Medulla oblongata (tissue), 1 donor: ENCODE data around the gene C1orf159.
A peak's percentile ranks its signal among the peaks of the same experiment; 100 is the strongest.
"Not testable (repeated sequence)": the region's sequence is repeated elsewhere in the genome, so short reads cannot be mapped to it uniquely, and the experiment has no call there.

Experiments
- DNase-seq: peaks from one replicate; pipeline ENCODE4 v3.0.0-alpha.2; 2015; ENCODE audit errors: extremely low spot score

C1orf159 gene

DNA sequence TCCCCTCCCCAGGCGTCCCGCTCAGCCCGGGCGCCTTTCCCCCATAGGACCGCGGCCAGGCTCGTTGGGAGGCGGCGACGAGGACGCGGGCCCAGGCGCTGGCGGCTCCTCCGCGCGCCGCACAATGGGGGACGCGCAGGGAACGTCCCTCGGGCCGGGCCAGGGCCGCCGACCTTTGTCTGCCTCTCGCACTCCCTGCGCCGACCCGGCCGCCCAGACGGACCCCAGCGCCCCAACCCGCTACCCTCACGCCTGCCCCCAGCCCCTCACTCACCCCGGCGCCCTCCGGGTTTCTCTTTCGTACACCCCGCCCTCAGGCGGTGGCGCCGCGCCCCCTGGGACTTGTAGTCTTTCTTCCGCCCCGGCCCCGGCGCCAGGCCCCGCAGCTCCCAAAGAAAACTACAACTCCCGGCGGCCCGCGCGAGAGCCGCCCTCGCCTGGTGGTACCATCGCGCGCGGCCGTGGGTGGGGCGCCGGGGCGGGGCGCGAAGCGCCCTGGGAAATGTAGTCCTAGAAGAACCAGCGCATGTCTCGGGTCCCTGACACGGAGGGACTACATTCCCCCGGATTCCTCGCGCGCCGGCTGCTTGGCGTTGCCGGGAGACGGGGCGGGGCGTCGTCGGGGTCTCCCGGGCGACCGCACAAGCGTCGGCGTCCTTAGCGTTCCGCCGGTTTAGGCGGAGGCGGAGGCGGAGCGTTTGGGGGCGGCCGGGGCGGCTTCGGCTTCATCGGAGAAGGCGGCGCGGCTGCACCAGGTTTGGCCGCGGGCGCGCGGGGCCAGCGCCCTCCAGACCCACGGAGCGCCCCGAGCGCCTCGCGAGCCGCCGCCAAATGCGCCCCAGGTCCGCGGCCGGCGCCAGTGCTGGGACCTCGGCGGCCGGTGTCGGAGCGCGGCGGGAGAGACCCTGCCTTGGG is at the start of gene C1orf159:
TSS of gene C1orf159 (minus strand) at position 304 of the 915 bp plus-strand sequence. CDS start 24,546 bp downstream, outside the sequence.
- DNase-seq: peak; percentile 99

DNA sequence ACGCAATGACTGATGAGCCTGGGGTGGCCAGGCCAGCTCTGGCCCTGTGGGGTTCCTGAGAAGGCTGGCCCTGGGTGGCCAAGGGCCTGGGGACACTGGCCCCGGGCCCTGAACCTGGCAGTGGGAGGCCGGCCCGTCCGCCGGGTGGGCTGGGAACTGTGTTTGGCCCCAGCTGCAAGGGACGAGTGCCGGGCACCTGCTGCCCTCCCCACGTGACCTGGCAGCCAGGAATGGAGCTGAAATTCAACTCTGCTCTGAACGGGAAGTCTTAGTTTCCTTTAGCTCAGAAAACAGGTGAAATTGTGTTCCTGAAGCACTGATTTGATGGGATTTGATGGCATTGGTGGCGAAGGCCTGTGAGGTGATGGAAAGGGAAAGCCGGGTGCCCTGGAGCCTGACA is 49.6 kb upstream of the C1orf159 start:
- DNase-seq: no peak

DNA sequence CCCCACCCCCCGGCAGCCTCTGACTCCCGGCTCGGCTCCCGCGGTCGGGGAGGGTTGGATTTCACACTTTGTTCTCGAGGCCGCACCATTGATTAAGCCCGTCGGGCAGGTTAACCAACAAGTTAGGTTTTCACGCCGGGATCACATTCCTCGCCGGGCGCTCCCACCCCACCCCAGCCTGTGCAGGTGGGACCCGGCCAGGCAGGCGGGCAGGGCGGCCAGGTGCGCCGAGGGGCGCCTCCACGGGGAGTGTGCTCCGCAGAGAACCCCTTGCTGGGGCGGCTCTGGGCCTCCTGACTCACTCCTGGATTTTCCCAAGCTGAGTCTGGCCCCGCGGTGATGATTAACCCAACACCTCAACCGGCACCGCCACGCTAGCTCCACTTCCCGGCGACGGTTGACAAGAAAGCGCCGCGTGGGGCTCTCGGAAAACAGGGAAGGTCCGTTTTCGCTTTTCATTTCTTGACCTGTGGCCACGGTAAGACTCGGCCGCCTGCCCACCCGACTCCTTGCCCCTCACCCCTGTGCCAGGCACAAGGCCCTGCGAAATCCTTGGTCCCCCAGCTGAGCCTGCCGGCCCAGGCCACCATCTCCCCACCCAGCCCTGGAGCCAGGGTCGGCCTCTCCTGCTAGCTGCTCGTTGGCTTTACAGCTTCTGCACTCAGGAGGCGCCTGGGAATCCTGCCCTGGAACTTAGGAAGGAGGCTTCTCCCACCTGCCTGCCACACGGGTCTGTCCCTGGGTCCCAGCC is 49.0 kb upstream of the C1orf159 start:
- DNase-seq: no peak

- DNase-seq: no peak
These were observed 48.4 kb upstream of the C1orf159 start for GRCh38 chr1:1164361-1164700.

- DNase-seq: no peak
These were observed 47.7 kb upstream of the C1orf159 start for GRCh38 chr1:1163538-1164070.

DNA sequence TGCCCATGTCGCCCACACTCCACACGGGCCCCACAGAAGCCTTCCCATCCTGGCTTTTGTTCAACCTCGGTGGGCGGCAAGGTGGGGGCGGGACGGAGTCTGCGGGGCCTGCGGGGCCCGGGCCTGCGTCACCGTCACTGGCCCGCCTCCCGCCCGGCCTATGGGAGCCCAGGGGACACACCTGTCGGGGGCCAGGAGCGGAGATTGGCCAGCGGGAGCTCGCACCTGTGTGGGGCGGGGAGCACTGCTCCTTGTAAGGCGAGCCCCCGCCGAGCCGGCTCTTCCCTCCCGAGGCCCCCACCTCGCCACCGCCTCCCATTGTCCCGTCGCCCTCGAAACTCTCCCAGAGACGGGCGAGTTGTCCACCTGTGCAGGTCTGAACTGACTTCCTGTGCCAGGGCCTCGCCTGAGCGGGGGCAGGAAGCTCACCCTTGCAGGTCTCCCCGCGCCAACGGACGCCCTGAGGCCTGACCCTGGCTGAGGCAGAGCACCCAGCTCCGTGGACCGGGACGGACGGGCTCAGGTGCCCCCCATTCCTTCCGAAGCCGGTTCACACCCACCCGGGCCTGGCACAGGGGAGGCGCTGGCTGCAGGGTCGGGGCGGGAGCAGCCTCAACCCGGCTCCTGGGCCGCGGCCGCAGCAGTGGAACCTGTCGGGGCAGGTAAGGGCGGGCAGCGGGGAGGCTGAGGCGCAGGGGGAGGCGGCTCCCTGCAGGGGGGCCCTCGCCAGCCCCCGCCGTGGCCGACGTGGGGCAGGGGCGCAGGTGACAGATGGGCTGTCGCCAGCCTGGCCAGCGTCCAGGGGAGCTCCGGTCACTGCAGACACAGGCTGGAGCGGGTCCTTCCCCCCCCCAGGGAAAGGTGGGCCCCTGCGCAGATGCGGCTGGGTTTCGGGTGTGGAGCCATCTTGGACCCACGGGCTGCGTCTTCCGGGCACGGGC is 47.0 kb upstream of the C1orf159 start:
- no peak for DNase-seq

GRCh38 chr1:1161683-1162079 is 45.8 kb upstream of the C1orf159 start:
- no peak for DNase-seq

- DNase-seq: no peak
These were observed 45.3 kb upstream of the C1orf159 start for GRCh38 chr1:1161078-1161682.

DNA sequence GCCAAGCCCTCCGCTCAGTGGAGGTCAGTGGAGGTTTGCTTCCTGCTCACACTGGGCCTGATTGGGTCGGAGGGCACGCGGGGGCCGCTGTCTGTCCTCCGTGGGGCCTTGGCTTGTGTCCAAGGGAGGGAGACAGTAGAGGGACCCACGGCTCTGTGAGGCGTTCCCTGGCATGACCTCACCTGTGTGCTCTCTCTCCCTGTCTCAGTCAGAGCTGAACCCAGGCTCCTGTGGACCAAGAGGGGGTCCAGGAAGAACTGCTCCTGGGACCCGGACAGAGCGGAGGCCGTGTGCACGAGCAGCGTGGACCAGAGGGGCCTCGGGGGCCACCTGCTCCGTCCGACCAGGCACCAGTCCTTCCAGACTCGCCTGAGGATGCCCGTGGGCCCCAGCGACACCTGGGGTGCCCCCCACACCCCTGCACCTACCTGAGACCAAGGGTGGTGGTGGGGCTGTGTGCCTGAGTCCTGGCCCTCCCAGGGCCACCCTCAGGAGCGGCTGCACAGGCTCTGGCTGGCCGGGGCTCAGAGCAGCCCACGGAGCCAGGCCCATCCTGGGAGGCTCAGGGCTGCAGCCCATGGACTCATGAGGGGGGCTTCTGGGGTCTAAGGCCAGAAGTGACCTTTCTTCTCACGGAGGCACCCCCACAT is 44.5 kb upstream of the C1orf159 start:
- no peak for DNase-seq

- peak; percentile 82 for DNase-seq
These were observed 42.2 kb upstream of the C1orf159 start for GRCh38 chr1:1157914-1158710.

- peak; percentile 74 for DNase-seq
These were observed 41.6 kb upstream of the C1orf159 start for GRCh38 chr1:1157426-1157913.

- no peak for DNase-seq
These were observed 41.1 kb upstream of the C1orf159 start for GRCh38 chr1:1157033-1157365.

DNA sequence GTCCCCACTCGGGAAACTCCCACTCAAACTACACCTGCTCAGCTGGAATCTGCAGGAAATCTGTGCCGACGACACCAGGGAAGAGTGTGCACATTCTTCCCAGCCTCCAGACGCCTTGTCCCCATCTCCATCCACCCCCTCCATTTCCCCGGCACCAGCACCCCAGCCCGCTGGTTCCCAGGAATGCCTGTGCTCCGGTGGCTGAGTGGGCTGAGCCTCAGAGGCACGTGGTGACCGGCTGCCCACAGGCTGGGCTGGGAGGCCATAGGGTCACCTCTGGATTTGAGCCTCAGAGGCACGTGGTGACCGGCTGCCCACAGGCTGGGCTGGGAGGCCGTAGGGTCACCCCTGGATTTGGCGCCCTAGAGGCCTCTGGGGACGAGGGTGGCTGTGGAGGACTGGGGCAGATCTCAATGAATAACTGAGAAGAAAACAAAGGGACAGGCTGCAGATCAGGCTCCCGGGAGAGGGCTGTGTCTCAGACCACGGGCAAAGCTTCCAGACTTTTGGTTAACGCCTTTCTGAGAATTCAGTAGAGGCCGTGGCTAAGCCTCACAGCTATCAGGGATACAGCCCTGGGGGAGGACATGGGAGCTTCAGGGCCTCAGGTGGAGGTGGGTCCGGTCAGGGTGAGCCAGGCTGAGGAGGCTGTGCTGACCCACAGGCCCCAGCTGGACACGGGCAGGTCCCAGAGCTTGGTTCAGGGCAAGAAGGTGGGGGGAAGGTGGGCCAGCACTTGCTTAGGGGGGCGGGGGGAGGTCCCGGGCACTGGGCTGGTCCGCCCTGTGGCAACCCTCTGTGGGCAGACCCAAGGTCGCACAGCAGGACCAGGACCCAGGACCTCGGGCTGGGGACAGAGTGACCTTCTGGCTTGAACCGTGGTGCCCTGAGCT is 40.5 kb upstream of the C1orf159 start:
- DNase-seq: no peak

DNA sequence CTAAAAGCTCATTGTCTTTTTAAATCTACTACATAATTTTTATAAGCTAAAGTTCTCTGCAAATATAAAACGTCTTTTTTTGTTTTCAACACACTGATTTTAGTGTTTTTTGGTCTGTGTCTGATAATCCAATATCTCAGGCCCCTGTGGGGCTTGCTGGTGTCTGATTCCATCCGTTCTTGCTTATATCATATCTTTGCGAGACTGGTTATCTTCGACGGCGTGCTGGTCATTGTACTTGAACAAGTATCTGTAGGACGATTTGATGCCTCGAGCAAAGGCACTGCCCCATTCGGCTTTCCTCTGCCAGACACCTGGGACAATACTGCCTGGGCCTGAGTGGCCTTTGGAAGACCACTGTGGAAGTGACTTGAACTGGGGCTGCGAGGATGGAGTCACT is 39.4 kb upstream of the C1orf159 start:
- no peak for DNase-seq

GRCh38 chr1:1153874-1154273 is 38.0 kb upstream of the C1orf159 start:
- DNase-seq: no peak

GRCh38 chr1:1153215-1153614 is 37.3 kb upstream of the C1orf159 start:
- DNase-seq: not testable (repeated sequence)

DNA sequence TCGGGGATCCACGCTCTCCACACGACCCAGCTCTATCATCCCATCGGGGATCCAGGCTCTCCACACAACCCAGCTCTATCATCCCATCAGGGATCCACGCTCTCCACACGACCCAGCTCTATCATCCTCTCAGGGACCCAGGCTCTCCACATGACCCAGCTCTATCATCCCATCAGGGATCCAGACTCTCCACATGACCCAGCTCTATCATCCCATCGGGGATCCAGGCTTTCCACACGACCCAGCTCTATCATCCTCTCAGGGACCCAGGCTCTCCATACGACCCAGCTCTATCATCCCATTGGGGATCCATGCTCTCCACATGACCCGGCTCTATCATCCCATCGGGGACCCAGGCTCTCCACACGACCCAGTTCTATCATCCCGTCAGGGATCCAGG is 36.5 kb upstream of the C1orf159 start:
- DNase-seq: not testable (repeated sequence)

DNA sequence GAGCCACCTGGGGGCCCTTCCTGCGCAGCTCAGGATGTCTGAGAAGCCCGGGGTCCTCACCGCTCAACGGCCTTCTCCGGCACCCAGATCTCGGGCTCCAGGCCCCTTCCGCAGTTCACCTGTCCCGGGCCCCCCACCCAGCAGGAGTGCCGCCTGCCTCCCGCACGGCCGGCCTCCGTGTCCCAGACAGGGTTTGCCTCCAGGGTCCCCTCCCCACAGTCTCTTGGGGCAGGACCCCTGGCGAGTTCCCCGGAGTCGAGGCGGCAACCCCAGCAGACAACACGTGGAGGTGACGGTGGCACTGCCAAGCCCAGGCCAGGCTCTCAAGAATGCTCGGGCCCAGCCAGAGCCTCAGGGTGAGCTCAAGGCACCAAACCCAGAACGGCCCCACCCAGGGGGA is 35.4 kb upstream of the C1orf159 start:
- no peak for DNase-seq

DNA sequence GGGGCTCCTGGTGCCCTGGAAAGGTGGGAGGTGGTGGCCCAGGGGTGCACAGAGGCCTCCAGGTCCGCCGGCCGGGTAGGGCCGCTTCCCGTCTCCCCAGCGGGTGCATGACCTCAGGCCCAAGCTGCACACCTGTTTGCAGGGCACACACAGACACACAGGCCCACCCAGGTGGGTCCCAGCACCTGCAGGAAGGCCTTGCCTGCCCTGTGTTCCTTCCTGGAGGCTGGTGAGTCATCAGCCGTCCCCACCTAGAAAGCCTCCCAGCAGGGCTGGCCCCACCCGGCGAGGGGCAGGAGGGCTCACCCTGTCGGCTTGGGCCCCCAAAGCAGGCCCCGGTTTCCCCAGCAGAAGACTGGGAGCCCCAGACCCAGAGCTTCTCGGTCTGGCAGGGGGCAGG is 34.2 kb upstream of the C1orf159 start:
- DNase-seq: no peak
